CD4-positive, alpha-beta T cell (primary cell): ENCODE data around the gene MAJIN. TPM values are rescaled to one million over a fixed set of nuclear protein-coding genes. Genes with fewer than 3 reads are reported as not detected.

Source experiments
- ATAC-seq: fragments of 200-7000 bp; cut with Tn5 transposase; one replicate; pipeline ENCODE4 v1.10.0; 2022; ENCODE audit warnings: mild to moderate bottlenecking; ENCODE audit not compliant: poor library complexity
- CTCF ChIA-PET: fragments of 350-600 bp; sonication (Branson Sonifier 250); formaldehyde crosslinking; loops from one replicate; lab custom pipeline; 2021; ENCODE audit warnings: antibody characterized with exemption, inconsistent platforms; lab: Charles Lee
- POLR2A ChIA-PET: fragments of 350-600 bp; sonication (Branson Sonifier 250); formaldehyde crosslinking; loops from one replicate; lab custom pipeline; 2021; ENCODE audit warnings: antibody characterized with exemption, inconsistent platforms; lab: Charles Lee
- DNase-seq, 14 experiments: peaks; one replicate each; pipeline ENCODE4 v3.0.0-alpha.2; 2013 to 2020; ENCODE audit warnings: mixed read lengths in 2 of 14
- H3K27ac ChIP-seq, 2 donors: one replicate each; pipeline versions ENCODE4 v1.5.1 to v1.7.0; 2013; ENCODE audit warnings: low read length in 2 of 2, low read depth in 1 of 2, mild to moderate bottlenecking in 1 of 2
- H3K27me3 ChIP-seq, 2 experiments: 1 replicate in 1 of 2; 2 replicates in 1 of 2; pipeline versions ENCODE4 v1.6.1 to v1.7.0; 2013; ENCODE audit warnings: low read length in 2 of 2, control low read depth in 1 of 2, mild to moderate bottlenecking in 1 of 2, moderate library complexity in 1 of 2; ENCODE audit not compliant: insufficient read depth in 2 of 2, control insufficient read depth in 1 of 2
- H3K36me3 ChIP-seq: one replicate; pipeline ENCODE4 v1.6.1; 2013; ENCODE audit warnings: low read length, control low read depth; ENCODE audit not compliant: insufficient read depth
- H3K4me1 ChIP-seq: one replicate; pipeline ENCODE4 v1.6.1; 2013; ENCODE audit warnings: low read length, control low read depth; ENCODE audit not compliant: insufficient read depth
- H3K4me3 ChIP-seq: one replicate; pipeline ENCODE4 v1.5.1; 2013; ENCODE audit warnings: mild to moderate bottlenecking, low read length, moderate library complexity
- H3K9me3 ChIP-seq, 2 experiments: 1 replicate in 1 of 2; 2 replicates in 1 of 2; pipeline versions ENCODE4 v1.6.1 to v1.7.0; 2013; ENCODE audit warnings: low read length in 2 of 2, mild to moderate bottlenecking in 2 of 2, control low read depth in 1 of 2, moderate library complexity in 1 of 2; ENCODE audit not compliant: control insufficient read depth in 1 of 2, insufficient read depth in 1 of 2
- H3K27ac Mint-ChIP-seq: one replicate; pipeline ENCODE4 v1.8.0; 2020; ENCODE audit warnings: mixed read lengths
- H3K27me3 Mint-ChIP-seq: one replicate; pipeline ENCODE4 v1.8.0; 2021; ENCODE audit warnings: mixed read lengths
- H3K36me3 Mint-ChIP-seq: one replicate; pipeline ENCODE4 v1.8.0; 2021; ENCODE audit warnings: low read depth, mixed read lengths
- H3K4me1 Mint-ChIP-seq: one replicate; pipeline ENCODE4 v1.8.0; 2021; ENCODE audit warnings: low read depth, mixed read lengths
- H3K4me3 Mint-ChIP-seq: one replicate; pipeline ENCODE4 v1.8.0; 2020; ENCODE audit warnings: mild to moderate bottlenecking, mixed read lengths
- H3K9me3 Mint-ChIP-seq: one replicate; pipeline ENCODE4 v1.8.0; 2020; ENCODE audit warnings: mixed read lengths
- CTCF ChIP-seq: fragments of 200-600 bp; IDR thresholded peaks from one replicate; pipeline ENCODE4 v1.8.0; 2022; ENCODE audit warnings: antibody characterized with exemption, mild to moderate bottlenecking
- intact Hi-C, 2 experiments: fragments of 100-400 bp; cut with DNase I in 1 of 2; cut with micrococcal nuclease in 1 of 2; formaldehyde crosslinking; loops; one replicate each; pipeline versions ENCODE4 v1.15.1 to v1.9.0; 2023 to 2025; cut with DNase I, micrococcal nuclease
- total RNA-seq, 174 experiments: library from RNA in 2 of 174; stranded (reverse) in 2 of 174; gene quantifications; one replicate each; pipeline ENCODE4 v1.2.3 and lab custom pipeline; 2021 to 2026

The MAJIN gene
- total RNA-seq, 2 experiments from 2014 or later, result 0.50 to 0.55 TPM

- peaks cover 25% of the 10 kb centered on the region for H3K4me1 Mint-ChIP-seq
- no peak for TF ChIP-seq CTCF
- CTCF ChIA-PET, result no interaction called here
- POLR2A ChIA-PET, result no interaction called here
- Histone ChIP-seq H3K4me1 (peaks cover 19% of the 10 kb centered on the region), H3K9me3 (no peaks in the 10 kb centered on the region), H3K27me3 (no peaks in the 10 kb centered on the region), H3K4me3 (no peak overlapping the region), H3K36me3 (no peaks in the 10 kb centered on the region), H3K27ac (no peak overlapping the region)
- no peaks in the 10 kb centered on the region for H3K36me3 Mint-ChIP-seq
- ATAC-seq, result no peak
- no peaks in the 10 kb centered on the region for H3K27me3 Mint-ChIP-seq
- intact Hi-C loops, result no loop called here
- DNase-seq, result no peak
- H3K27ac Mint-ChIP-seq, result no peak overlapping the region
- no peak overlapping the region for H3K4me3 Mint-ChIP-seq
- no peaks in the 10 kb centered on the region for H3K9me3 Mint-ChIP-seq
Measured at GRCh38 chr11:64967375-64967774, 4.5 kb downstream of the MAJIN start.

- Mint-ChIP-seq H3K4me1 (no peaks in the 10 kb centered on the region), H3K9me3 (no peaks in the 10 kb centered on the region), H3K27ac (no peak overlapping the region), H3K27me3 (peaks cover 8% of the 10 kb centered on the region), H3K36me3 (no peaks in the 10 kb centered on the region), H3K4me3 (no peak overlapping the region)
- ATAC-seq (no peak), DNase-seq (no peak)
- H3K4me3 ChIP-seq, result no peak overlapping the region
- H3K27ac ChIP-seq, result no peak overlapping the region
- no peak for TF ChIP-seq CTCF
- ChIA-PET POLR2A (no interaction called here), CTCF (no interaction called here)
- no peaks in the 10 kb centered on the region for H3K4me1 ChIP-seq
- intact Hi-C loops, result no loop called here
- peaks cover 0 to 8% of the 10 kb centered on the region in 2 experiments for H3K27me3 ChIP-seq
- no peaks in the 10 kb centered on the region for H3K9me3 ChIP-seq
- no peaks in the 10 kb centered on the region for H3K36me3 ChIP-seq
Measured at GRCh38 chr11:64963072-64963631, 8.8 kb downstream of the MAJIN start.

GRCh38 chr11:64960719-64961118 is 11.2 kb downstream of the MAJIN start:
- ChIA-PET CTCF (interaction anchor here (0.5 kb wide), 1 partner anchor 27 kb away, joined by 3 read pairs; no protein-coding TSS in a partner anchor), POLR2A (interaction anchor here (1.0 kb wide), 1 partner anchor 11 kb away, joined by 3 read pairs; the partner anchor contains the start of gene MAJIN)
- Histone ChIP-seq H3K9me3 (no peaks in the 10 kb centered on the region), H3K36me3 (no peaks in the 10 kb centered on the region), H3K4me3 (no peak overlapping the region), H3K27ac (no peak overlapping the region), H3K27me3 (peaks cover 0 to 8% of the 10 kb centered on the region in 2 experiments), H3K4me1 (no peaks in the 10 kb centered on the region)
- no peak for TF ChIP-seq CTCF
- H3K9me3 Mint-ChIP-seq, result no peaks in the 10 kb centered on the region
- H3K4me1 Mint-ChIP-seq, result no peaks in the 10 kb centered on the region
- peaks cover 8% of the 10 kb centered on the region for H3K27me3 Mint-ChIP-seq
- DNase-seq, result no peak
- intact Hi-C loops, result no loop called here
- no peak overlapping the region for H3K27ac Mint-ChIP-seq
- no peaks in the 10 kb centered on the region for H3K36me3 Mint-ChIP-seq
- no peak overlapping the region for H3K4me3 Mint-ChIP-seq
- ATAC-seq, result no peak
